NCI-H2227 (cell line): Measurements from ENCODE around the gene SERTAD4.
"Not testable (repeated sequence)": the region's sequence is repeated elsewhere in the genome, so short reads cannot be mapped to it uniquely, and the experiment has no call there.

Experiments used
- DNase-seq: peaks from one replicate; lab custom pipeline; 2025; ENCODE audit not compliant: unreplicated experiment; lab: John Stamatoyannopoulos, UW

SERTAD4 gene

DNA sequence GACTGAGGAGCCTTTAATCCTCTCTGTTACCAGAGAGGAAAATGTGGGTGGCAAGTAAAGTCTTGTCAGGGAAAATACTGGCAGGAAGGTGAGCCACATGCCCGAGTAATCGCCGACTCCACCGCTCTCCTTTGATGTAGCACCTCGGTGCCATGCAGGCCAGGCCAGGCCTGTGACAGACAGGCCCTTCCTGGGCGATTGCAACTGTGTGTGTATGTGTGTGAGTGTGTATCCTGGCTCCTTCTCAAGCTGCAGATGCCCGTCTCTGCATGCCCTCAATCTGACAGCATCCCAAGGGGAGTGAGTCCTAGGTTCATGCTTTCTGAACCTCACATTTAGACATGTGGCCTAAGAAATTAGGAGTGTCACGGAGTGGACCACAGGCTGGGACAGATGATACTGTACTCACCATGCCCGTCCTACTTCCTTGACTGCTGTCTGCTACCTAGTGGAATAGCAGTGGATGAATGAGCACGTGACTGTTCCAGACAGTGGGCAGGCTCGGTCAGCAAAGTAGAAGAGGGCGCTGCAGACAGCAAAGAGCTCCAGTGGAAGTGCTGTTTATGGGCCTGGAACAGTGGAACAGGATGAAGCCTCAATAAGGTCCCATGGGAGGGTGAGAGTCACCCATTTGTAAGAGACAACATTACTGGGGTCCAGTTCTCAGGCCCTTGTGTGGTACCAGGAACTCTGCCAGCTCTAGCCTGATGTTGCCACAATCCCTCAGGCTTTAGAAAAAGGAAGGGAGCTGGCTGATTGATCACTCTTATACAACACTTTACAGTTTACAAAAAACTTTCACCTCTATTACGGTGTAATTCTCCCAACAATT is 25.3 kb downstream of the SERTAD4 start:
- DNase-seq, result peak; percentile 44

DNA sequence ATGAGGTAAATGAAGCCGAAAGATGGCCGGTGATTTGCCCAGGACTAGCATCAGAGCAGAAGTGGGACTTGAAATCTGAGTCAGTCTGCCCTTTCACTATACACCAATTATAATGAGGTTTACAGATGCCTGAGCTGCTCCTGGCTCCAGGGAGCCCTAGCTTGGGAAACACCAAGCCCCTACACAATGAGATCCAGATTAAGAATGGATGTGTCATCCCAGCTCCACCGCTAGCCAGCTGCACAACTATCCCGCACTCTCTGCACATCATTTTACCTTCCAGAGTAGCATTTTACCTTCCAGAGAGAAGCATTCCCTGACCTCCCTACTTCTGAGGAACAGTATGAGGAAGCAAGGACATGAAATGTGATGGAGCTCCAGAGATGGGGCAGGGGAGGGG is 27.0 kb downstream of the SERTAD4 start:
- DNase-seq, result no peak

DNA sequence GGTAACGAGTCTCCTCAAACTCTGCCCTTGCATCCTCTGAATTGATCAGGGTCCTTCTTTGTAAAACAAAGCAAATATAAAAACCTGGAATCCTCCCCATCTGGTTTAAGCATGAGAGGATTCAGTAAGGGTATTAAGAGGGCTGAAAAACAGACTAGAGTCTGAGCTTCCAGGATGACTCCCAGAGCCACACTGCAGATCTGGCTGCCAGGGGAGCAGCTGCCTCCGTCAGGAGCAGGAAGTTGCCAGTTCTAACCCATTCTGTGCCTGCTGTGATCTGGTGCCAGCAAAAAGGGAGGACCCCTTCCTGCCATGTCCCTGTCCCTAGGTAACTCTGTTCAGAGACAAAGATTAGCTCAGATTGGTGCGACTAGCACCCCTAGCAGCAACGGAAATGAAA is 27.5 kb downstream of the SERTAD4 start:
- no peak for DNase-seq

DNA sequence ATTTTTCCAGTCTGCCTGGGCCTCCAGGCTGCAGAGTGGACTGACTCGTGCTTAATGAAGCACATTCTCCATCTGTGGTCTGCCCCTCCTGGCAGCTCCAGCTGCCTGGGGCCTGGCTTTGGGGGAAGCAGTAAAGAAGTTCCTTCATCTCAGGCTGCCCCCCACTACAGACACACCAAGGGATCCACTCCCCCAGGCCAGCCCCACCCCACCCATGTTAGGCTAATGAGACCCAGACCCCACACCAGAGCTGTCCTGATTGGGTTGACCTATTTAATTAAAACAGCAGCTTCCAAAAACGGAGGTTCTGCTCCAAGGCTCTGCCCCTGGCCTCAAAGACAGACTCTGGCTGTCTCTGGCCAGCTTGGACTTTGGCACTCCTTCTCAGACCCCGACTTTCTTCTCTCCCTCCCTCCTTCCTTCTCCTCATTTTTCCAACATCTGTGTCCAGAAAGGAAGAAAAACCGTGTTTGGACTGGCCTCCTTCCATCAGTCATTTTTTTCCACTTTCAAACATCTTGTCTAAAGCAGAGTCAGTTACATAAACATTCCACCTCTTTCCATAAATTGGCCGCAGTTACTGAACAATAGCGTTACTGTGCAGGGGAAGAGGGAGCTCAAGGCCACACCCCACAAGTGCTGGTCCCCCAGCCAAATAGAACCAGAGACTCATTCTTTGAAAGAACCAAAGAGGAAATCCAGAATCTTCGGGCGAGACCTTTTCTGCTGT is 29.7 kb downstream of the SERTAD4 start:
- DNase-seq, result no peak

- DNase-seq, result no peak
These were observed 30.3 kb downstream of the SERTAD4 start for GRCh38 chr1:210262897-210263272.

DNA sequence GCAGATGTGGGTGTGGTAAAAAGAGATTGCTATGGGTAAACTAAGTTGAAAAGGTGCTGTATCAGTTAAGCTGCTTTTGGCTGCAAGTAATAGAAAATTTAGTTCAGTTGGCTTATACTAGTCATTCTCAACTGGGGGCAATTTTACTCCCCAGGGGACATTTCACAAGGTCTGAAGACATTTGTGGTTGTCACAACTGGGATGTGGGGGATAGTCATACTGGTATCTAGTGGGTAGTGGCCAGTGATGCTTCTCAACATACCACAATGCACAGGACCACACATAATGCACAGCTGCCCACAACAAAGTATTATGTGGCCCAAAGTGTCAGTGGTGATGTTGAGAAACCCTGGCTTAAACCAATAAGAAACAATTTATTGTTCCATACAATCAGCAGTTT is 31.4 kb downstream of the SERTAD4 start:
- DNase-seq, result no peak

DNA sequence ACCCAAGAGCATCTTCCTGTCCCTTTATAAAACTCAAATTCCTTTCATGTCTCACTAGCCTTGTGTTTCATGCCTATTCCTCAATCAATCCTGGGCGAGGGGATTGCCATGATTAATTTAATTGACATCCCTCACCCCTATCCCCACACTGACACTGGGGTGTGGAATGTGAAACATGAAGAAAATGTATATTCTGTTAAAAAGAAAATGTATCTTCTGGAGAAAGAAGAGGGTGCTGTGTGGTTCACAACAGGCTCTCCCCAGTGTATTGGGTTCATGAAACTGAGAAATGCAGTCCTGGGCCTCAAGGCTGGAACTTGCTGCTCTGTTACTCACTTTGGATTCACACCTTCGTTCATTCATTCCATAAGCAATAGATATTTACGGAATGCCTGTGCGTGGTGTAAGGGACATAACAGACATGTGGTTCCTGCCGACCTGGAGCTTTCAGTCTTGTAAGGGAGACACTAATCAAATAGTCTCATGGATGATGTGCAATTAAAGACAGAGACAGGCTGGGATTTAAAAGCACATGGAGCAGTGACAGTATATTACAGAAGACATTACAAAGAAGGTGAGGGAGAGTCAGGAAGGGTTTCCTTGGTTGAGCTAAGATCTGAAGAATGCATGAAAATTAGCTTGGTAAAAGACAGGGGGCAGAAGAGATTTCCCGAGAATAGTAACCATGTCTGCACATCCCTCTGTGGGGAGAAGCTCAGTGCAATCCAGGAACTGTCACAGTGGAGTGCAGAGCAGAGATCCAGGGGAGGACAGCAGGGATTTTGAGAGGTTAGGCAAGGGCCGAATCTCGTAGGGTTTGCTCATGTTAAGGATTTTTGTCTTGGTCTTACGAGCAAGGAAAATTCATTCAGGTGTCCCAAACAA is 32.1 kb downstream of the SERTAD4 start:
- DNase-seq, result no peak

GRCh38 chr1:210265392-210265955 is 32.9 kb downstream of the SERTAD4 start:
- not testable (repeated sequence) for DNase-seq

GRCh38 chr1:210269981-210270380 is 37.4 kb downstream of the SERTAD4 start:
- no peak for DNase-seq

DNA sequence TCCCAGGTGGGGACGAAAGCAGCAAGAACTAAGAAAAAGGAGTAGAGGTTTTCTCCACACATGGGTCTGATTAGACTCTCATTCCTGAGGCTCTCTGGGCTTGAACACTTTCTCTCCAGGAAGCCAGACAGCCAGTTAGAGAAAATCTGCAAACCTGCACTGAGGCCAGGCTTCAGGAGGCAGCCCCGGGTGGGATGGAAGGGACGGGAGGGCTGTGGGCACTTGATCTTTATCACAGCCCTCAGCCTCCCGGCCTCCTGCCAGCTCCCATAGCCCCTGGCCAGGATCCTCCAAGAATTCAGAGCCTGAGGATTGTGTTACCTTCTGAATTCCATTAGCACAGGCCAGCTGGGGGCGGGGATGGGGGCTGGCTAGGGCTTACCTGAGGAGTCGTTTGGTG is 40.1 kb downstream of the SERTAD4 start:
- DNase-seq, result no peak

- DNase-seq, result no peak
These were observed 47.6 kb downstream of the SERTAD4 start for GRCh38 chr1:210280221-210280620.

GRCh38 chr1:210288116-210288515 is 55.5 kb downstream of the SERTAD4 start:
- no peak for DNase-seq

GRCh38 chr1:210289248-210289647 is 56.7 kb downstream of the SERTAD4 start:
- no peak for DNase-seq

DNA sequence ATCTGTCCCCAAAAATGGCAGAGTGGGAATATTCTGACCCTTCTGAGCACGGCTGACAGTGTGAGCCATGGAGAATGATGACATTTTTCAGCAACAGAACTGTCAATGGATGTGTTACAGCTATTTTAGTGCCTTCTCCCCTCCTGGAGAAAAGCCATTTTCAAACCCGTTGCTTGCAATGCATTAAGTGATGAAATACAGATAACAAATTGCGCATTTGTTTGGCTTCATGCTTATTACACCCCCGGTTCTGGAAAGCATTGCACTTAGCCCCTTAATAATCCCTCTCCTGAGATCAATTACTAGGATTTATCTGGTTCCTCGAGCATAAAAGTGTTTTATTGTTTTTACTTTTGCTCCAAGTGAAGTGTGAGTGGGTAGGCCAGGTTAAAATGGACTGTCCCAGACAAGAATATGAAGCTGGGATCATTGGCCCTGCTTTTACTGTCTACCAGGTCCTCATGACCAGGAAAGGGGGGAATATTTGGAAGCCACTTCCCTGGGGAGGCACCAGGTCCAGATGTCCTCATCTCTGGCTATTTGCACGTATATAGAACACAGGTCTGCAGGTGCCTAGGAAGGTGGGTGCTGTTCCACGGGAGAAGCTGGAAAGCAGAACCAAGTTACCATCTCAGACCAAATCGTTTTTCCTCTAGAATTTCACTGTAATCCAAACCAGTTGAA is 58.6 kb downstream of the SERTAD4 start:
- peak; percentile 7 for DNase-seq

DNA sequence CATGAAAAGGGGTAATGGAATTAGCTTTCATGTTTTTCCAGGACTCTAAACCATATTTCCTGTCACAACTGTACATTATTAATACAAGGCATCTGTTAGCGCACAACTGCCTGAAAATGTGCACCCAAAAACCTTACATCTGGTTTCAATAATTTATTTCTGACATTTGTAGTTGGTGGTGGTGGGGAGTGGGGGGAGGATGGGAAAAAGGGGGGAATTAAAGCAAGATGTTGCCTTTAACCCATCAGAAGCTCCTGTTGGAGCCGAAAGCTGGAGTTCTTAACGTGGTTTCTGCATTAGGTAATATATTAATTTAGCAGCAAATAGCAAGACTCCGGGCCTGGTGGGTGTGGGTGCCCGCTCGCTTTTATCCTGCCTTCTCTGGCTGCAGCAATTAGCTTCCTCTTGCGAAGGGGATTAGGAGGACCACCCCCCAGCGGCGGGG is 59.2 kb downstream of the SERTAD4 start:
- DNase-seq, result peak; percentile 66

GRCh38 chr1:210292231-210292871 is 59.8 kb downstream of the SERTAD4 start:
- peak; percentile 68 for DNase-seq

DNA sequence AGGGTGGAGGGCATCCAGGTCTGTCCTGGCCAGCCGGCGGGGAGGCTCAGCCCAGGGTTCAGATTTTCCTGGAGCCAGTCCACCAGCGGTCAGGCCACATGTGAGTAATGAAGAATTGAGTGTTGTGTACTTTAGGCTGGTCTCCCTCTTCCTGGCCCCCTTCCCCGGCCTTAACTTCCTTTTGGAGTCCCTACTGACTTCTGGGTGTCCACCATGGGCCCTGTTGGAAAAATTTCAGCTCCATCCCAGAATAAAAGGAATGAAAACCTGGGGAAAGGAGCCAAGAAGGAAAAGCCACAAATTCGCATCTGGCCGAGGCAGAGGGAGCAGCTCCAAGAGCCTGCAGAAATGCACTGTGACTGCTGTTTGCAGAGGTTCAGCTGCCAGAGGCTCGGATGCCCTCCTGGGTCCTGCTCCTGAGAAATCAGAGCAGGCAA is 60.6 kb downstream of the SERTAD4 start:
- DNase-seq, result no peak

DNA sequence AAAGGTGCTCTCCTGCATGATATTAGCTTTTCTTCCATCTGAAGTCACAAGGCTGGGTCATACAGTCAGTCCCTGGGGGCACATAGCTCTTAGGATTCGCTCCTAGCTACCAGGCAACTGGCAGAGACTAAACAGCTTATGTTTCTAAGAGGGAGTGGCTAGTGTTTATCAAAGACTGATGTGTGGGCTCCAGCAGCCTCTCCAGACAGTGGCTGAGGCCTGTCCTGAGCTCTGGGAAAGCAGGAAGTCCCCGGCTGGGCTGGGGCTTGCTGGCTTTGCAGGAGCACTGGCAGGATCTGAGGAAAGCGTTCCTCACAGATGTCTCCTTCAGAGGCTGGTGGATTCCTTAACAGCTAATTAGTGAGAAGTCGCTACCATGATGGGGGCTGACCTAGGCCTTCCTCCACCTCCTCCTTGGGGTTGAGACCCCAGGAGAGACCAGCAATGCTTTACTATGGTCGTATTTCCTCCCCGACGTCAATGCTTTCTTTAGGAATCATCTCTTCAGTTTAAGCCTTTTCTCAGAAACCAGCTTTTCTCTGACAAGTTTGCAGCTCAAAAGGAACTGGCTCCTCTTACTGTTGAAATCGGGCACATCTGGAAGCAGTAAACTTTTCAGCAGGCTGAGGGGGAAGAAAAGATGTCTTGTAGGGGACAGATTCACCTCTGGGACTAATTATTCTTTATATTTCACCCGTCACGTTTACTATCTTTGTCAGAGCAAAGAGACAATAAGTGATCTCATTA is 62.6 kb downstream of the SERTAD4 start:
- DNase-seq, result peak; percentile 53
